Activated gamma-delta T cell (primary cell): ENCODE measurements around the gene ZNF496.
"Not testable (repeated sequence)": the region's sequence is repeated elsewhere in the genome, so short reads cannot be mapped to it uniquely, and the experiment has no call there.

Source experiments
- DNase-seq: peaks from one replicate; lab custom pipeline; 2025; lab: John Stamatoyannopoulos, UW

Gene ZNF496

DNA sequence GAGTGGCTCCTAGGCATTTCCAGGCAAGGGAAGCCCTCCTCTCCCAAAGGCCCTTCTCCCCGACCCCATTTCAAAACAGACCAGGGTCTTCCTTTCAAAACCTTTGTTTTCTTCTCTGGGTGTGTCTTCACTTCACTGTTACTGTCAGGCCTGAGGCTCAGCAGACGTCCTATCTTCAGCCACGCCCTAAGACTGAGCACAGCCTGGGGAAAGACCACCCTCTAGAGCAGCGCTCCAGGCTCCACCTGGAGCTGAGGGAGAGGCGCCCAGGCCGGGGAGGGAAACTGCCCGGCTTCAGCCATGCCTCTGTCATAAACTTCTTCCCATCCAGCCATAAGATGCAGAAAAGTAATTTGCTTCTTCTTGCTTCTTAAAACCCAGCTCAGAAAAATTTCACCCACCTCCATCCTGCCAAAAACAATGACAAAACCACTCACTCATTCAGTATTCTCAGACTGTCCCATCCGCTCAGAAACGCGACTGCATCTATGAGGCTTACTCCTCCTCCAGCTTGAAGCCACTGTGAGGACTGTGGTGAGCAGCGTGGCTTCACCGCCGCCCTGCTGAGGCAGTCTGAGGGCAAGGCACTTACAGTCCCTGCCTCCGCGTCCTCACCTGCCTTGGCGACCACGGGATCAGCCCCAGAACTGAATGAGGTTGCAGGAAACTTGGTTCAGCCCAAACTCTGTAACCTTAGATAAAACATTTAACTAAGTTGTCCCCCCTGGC, 39.7 kb downstream of the ZNF496 start:
- DNase-seq, result no peak

DNA sequence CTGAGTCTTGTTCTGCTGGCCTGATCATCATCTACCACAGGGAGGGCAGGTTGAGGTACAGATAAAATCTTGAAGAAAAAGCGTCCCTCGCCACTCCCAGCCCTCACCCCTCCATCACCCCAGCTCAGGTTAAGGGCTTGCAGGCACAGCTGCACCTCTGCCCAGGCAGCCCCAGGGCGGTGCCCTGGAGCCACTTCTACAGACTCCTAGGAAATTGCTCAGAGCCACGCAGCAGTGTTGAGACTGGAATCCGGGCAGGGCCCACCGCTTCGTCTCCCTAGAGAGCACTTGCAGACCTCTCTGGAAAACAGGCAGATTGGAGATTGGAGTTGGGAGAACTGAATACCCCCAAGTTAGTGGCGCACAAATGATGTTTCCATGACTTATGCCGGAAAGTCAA, 40.5 kb downstream of the ZNF496 start:
- DNase-seq, result no peak

DNA sequence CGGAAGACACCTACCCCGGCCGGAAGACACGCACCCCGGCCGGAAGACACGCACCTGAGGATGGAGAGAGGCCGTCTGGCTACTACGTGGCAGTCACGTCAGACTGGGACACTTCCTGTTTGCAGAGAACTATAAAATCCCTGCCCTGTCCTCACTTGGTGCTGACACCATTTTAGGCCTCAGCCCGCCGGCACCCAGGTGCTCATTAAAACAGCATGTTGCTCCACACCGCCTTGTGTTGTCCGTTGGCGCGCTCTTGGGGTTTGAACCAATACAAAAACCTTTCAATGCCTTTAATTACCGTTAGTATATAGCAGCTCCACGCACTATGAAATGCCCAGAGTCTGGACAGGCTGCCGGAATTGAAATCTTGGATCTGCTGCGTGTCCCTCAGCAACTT, 41.1 kb downstream of the ZNF496 start:
- no peak for DNase-seq

DNA sequence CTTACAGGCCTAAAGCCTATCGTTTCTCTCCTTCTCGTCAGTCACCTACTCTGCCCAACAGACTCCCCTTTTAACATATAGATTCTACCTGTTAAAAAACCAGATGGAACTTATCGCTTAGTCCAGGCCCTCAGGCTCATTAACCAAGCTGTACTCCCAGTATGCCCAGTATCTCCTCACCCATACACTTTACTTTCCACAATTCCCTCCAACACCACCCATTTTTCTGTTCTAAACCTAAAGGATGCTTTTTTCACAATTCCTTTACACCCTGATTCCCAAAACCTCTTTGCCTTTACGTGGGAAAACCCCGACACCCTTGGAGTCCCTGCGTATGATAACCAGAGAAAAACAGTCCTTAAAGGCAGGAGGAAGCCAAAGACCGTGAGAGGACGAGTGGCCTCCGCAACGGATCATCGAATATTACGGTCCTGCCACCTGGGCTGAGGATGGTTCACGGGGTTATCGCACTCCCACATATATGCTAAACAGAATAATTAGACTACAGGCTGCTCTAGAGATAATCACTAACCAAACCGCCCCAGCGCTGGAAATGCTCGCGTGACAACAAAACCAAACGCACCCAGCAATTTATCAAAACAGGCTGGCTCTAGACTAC, 42.3 kb downstream of the ZNF496 start:
- DNase-seq, result not testable (repeated sequence)

DNA sequence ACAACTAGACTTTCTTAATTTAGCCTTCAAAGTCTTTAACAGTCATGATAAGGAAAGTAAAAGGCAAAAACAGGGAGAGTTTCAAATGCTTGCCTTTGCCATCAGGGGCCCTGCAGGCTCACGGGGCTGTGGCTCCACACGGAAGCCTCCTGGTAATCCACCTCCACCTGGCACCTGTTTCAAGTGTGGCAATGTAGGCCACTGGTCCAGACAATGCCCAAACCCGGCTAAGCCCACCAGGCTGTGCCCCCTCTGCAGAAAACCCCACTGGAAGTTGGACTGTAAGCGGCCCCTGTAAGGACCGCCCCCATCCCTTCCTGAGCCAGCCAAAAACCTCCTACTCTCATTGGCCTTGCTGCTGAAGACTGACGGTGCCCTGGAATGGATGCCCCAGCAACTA, 43.3 kb downstream of the ZNF496 start:
- no peak for DNase-seq

DNA sequence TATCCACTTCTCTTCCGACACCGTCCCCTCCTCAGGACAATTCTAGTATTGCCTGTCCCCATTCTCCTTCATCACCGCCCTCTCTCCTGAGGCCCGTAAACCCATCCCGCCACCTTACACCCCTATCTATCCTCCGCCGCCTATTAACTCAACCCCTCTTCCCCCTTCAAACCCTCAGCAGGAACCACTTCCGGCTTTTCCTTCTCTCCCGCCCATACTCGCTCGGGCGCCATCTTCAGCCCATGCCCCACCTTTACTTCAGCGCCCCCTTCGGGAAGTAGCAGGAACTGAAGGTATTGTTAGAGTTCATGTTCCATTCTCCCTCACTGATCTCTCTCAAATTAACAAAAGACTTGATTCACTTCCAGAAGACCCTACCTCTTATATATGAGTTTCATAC, 44.2 kb downstream of the ZNF496 start:
- DNase-seq, result no peak

DNA sequence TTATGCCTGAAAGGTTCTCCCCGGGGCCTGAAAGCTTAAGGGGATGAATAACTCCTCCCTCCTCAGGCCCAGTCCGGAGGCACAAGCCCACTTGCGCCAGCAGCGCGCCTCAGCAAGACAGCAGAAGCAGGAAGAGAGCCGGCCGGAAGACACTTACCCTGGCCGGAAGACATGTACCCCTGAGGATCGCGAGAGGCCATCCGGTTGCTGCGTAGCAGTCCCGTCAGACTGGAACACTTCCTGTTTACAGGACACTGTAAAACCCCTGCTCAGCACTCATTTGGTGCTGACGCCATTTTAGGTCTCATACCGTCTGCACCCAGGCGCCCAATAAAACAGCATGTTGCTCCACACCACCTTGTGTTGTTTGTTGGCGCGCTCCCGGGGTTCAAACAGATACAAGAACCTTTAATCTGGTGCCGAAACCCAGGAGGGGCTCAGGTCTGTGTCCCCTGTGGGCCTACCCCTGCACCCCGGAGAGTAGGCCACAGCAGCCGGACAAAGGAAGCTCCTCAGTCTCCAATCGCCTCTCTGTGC, 45.5 kb downstream of the ZNF496 start:
- no peak for DNase-seq

DNA sequence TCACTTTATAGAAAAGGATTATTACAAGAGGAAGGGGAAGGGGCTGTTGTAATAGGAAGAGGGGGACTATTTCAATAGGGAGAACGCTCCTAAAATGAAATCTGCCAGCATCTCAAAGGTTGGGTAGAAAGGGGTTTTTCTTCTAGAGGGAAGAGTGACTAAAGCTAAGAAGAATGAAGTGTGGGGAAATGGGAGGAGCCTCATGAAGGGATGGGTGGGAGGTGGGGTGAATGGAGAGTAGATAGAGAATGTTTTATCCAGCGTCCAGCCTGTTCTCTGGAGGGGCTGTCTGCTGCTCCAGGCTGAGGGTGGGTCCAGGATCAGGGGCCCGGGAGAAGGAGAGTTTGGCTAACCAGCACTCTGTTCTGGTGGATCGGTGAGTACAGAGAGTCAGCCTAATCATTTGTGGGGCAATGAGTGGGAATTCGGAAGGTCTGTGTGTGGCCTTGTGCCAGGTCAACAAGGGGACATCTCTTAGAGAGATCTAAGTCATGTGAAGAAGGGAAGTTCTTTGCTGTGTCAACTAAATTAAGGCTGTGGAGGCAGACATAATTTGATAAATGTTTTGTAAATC, 50.6 kb downstream of the ZNF496 start:
- no peak for DNase-seq

DNA sequence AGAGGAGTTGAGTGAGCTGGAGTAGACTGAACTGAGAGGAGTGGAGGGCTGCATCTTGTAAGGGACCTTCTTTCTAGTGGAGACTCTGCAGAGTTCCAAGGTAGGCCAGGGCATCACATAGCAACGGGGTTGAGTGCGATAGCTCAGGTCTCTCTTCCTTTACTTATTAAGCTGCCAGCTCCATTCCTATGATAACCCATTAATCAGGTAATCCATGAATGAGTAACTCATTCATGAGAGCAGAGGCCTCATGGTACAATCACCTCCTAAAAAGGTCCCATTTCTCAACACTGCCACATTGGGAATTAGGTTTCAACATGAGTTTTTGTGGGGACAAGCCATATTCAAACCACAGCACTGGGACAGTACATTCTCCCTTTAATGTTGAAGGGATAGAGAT, 54.5 kb downstream of the ZNF496 start:
- no peak for DNase-seq

DNA sequence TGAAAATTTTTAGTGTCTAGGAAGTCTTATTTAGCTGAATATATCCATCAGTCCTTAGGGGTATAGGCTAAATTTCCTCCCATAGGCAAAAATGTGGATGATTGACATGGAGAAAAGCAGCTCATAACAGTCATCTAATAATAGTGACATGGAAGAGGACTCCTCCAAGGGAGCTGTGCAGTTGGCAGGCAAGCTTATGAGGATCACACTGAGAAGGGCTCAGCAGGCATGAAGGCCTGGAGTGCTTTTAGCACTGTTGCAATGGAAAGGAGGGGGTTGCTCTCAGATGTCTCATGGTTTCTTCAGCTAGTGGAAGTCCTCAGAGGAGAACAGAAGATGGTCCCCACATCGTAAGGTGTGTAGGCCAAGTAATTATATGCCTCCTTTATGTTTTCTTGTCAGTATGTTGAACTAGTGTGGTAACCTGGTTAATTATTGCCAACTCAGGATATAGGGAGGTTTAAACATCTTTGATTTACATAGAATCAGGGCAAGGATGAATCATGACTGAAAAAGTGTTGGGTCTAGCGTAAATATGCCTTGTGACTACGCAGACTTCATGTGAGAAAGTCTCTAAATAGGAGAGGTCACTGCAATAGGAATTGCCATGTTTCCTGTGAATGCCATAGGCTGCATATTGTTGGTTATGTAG, 56.9 kb downstream of the ZNF496 start:
- DNase-seq, result no peak

DNA sequence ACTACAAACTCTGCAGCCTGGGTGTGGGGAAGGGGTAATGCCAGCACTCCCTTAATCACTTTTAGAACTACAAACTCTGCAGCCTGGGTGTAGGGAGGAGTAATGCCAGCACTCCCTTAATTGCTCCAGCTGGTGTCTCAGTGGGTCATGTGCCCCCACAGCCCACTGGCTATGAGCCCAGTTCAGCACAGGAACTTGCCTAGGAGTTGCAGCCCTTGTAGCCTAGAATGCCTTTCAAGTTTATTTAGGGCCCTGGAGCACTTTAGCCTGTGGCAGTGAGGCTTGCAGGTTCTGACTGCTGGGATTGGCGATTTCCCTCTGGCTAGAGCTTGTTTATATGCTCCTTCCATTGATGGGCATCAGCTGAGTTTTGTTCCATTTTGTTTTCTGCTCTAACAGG, 58.7 kb downstream of the ZNF496 start:
- no peak for DNase-seq

DNA sequence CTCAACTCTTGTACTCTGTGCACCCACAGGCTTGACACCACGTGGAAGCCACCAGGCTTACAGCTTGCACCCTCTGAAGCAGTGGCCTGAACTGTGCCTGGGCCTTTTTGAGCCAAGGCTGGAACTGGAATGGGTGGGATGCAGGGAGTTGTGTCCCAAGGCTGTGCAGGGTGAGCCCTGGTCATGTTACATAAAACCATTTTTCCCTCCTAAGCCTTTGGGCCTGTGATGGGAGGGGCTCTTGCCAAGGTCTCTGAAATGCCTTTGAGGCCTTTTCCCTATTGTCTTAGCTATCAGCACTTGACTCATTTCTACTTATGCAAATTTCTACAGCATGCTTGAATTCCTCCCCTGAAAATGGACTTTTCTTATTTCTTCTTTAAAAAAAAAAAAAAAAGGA, 61.7 kb downstream of the ZNF496 start:
- no peak for DNase-seq

DNA sequence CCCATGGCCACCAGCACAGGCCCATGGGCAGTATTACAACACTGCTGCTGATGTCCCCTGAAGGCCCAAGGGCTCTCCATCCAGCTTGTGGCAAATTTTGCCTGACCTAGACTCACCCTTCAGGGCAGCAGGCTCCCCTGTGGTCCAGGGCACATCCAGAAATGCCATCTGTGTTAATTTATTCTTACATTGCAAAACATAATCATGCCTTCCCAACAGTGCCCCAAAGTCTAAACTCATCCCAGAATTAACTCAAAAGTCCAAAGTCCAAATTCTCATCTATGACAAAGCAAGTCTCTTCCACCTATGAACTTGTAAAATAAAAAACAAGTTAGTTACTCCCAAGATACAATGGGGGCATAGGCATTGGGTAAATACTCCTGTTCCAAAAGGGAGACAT, 62.5 kb downstream of the ZNF496 start:
- DNase-seq, result no peak

DNA sequence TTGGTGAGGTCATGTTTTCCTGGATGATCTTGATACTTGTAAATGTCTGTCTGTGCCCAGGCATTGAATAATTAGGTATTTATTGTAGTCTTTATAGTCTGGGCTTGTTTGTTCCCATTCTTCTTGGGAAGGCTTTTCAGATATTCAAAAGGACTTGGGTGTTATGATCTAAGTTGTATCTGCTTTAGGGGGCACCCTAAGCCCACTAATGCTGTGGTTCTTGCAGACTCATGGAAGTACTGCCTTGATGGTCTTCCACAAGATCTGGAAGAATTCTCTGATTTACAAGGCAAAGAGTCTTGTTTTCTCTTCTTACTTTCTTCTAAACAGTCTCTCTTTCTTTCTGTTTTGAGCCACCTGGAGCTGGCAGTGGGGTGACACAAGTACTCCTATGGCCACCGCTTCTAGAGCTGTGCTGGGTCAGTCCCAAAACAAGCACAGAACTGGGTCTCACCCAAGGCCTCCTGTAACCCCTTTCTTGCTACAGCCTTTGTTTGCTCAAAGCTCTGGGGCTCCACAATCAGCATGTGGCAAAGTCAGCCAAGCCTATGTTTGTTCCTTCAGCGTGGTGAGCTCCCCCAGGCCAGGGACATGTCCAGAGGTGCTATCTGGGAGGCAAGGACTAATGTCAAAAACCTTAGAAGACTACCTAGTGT, 63.1 kb downstream of the ZNF496 start:
- no peak for DNase-seq

DNA sequence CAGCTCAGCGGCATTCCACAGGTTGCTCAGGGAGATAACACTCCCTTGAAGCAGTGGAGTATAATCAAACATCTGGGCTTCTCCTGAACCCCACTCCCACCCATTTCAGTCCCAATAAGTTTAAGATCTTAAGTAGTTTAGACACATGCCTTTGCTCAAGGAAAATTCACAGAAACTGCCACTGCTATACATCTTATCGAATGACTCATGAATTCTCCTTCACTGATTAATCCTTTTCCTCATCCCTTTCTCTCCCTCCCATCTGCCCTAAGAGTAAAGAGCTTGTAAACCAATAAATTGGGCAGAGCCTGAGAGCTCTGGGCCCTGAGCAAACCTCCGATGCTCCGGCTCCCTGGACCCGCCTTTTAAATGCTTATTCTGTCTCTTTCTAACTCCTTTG, 65.6 kb downstream of the ZNF496 start:
- no peak for DNase-seq

DNA sequence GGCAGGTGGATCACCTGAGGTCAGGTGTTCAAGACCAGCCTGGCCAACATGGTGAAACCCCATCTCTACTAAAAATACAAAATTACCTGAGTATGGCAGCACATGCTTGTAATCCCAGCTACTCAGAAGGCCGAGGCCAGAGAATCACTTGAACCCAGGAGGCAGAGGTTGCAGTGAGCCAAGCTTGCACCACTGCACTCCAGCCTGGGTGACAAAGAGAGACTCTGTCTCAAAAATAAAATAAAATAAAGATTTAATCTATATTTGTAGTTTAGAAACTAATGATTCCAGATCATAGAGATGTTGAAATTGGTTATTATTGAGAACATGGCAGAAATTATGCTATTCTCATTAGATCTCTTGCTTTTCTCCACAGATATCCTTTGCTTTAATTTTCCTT, 75.9 kb downstream of the ZNF496 start, which contains the start of gene VN1R5:
TSS of gene VN1R5 (plus strand) at position 301 of the 400 bp plus-strand sequence.
- DNase-seq, result not testable (repeated sequence)

DNA sequence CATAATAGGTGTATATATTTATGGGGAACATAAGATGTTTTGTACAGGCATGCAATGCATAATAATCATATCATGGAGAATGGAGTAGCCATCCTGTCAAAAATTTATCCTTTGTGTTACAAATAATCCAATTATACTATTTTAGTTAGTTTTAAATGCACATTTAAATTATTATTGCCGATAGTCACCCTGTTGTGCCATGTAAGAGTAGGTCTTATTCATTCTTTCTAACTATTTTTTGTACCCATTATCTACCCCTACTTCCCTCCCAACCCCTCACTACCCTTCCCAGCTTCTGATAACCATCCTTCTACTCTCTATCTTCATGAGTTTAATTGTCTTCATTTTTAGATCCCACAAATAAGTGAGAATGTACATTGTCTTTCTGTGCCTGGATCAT, 84.1 kb downstream of the ZNF496 start:
- no peak for DNase-seq
